A549 treated with CORT108297 at 1 μM for 4 hours (cell line): Measurements from ENCODE around the gene ITIH3. TPM values are rescaled to one million over a fixed set of nuclear protein-coding genes. Genes with fewer than 3 reads are reported as not detected.

Experiments used
- total RNA-seq: library from RNA; stranded (reverse); fragments of 200-300 nt; extraction: Qiagen RNA extraction; gene quantifications from 5 replicates; pipeline ENCODE4 v1.2.3, GENCODE V29; 2022

The ITIH3 gene
- 0.05 TPM in 1 of 5 replicates, not detected in the others for total RNA-seq

GRCh38 chr3:52794612-52795099, at the start of gene ITIH3:
Gene ITIH3 (plus strand): TSS chr3:52794796. CDS start chr3:52794804, 8 bp downstream.

GRCh38 chr3:52770496-52771333, 23.9 kb upstream of the ITIH3 start, which contains the start of gene NEK4:
Gene NEK4 (minus strand): TSS chr3:52770940. CDS start chr3:52770746, 194 bp downstream.

GRCh38 chr3:52777127-52777958, 17.3 kb upstream of the ITIH3 start, which contains the start of gene ITIH1:
Gene ITIH1 (plus strand): TSS chr3:52777599. CDS start chr3:52777616, 17 bp downstream.

GRCh38 chr3:52830535-52831258, 36.1 kb downstream of the ITIH3 start, which contains the start of gene ITIH4:
Gene ITIH4 (minus strand): TSS chr3:52830672. CDS start chr3:52830642, 30 bp downstream.

GRCh38 chr3:52834871-52835501, 40.4 kb downstream of the ITIH3 start, which contains the start of gene MUSTN1:
Gene MUSTN1 (minus strand): TSS chr3:52835019. CDS start chr3:52834948, 71 bp downstream.

Other genes with a start within 250 kb of the ITIH3 start
- 9.8 to 15.1 TPM (median 14.7 TPM) in 5 replicates for gene PBRM1, start 108.9 kb upstream of the ITIH3 start, total RNA-seq
- gene GNL3, start 108.8 kb upstream of the ITIH3 start, total RNA-seq: 91.2 to 148 TPM (median 94.3 TPM) in 5 replicates
- 33.4 to 43.7 TPM (median 38.6 TPM) in 5 replicates for gene GLT8D1, start 89.0 kb upstream of the ITIH3 start, total RNA-seq
- 151 to 178 TPM (median 163 TPM) in 5 replicates for gene SPCS1, start 88.7 kb upstream of the ITIH3 start, total RNA-seq
- 10.6 to 15.1 TPM (median 12.9 TPM) in 5 replicates for gene NEK4, start 23.9 kb upstream of the ITIH3 start, total RNA-seq
- not detected in 5 replicates for gene ITIH1, start 17.2 kb upstream of the ITIH3 start, total RNA-seq
- gene ITIH4, start 35.9 kb downstream of the ITIH3 start, total RNA-seq: 0.18 to 0.92 TPM (median 0.71 TPM) in 5 replicates
- 0.19 to 0.28 TPM (median 0.21 TPM) in 3 of 5 replicates, not detected in the others for gene MUSTN1, start 40.2 kb downstream of the ITIH3 start, total RNA-seq
- gene STIMATE, start 102.8 kb downstream of the ITIH3 start, total RNA-seq: 5.8 to 9.2 TPM (median 7.7 TPM) in 5 replicates